ENCODE data around the gene OR52A5.
A peak's percentile ranks its signal among the peaks of the same experiment; 100 is the strongest.
"Not testable (repeated sequence)": the region's sequence is repeated elsewhere in the genome, so short reads cannot be mapped to it uniquely, and the experiment has no call there.

Gene OR52A5

DNA sequence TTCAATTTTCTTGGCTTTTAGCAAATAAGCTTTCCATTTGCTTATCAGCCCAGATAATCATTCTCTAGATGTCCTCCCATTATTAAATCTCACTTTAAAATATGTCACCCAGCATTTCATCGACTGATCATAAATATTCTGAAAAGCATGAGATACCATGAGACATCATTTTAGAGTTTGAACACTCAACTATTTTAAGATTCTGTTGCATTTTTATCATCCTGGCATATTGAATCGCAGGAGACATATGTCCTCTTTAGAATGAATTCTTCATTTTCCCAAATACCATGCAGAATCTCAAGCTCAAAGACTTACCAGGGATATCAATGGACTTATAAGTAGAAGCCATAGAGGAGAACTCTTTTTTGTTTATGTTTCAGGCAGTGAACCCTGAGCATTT is at the start of gene OR52A5:
TSS of gene OR52A5 (minus strand) at position 361 of the 400 bp plus-strand sequence. CDS start 5,714 bp downstream, outside the sequence.
- in situ Hi-C loops (cut with MboI; ENCODE audit: low pct_unique_long_range_greater_than_20kb, low sequenced_read_pairs): no loop called here
- DNase-seq: no peak

- no peak for DNase-seq
These were observed 40.1 kb upstream of the OR52A5 start for GRCh38 chr11:5178046-5178837.

DNA sequence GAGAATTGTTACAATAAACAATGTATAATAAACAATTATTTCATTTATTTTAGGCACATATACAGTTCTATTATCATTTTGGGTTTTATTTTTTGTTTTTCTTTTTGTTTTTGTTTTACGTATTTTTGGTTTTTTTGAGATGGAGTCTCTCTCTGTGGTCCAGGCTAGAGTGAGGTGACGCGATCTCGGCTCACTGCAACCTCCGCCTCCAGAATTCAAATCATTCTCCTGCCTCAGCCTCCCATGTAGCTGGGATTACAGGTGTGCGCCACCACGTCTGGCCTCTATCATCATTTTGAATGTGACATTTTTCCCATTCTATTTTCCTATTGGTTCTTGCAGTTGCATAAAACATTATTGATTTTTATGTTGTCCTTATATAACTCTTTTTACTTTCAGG is 36.8 kb upstream of the OR52A5 start:
- DNase-seq: no peak

More at GRCh38 chr11:5178046-5178837, 40.1 kb upstream of the OR52A5 start:
- in situ Hi-C loops (cut with MboI; ENCODE audit: low pct_unique_long_range_greater_than_20kb, low sequenced_read_pairs): no loop called here

GRCh38 chr11:5171856-5172255 is 33.7 kb upstream of the OR52A5 start:
- in situ Hi-C loops (cut with MboI; ENCODE audit: low pct_unique_long_range_greater_than_20kb, low sequenced_read_pairs): no loop called here
- no peak for DNase-seq

More for the DNA sequence above, 36.8 kb upstream of the OR52A5 start:
- in situ Hi-C loops (cut with MboI; ENCODE audit: low pct_unique_long_range_greater_than_20kb, low sequenced_read_pairs): no loop called here

- DNase-seq; in situ Hi-C loops (cut with MboI; ENCODE audit: low pct_unique_long_range_greater_than_20kb, low sequenced_read_pairs): not testable (repeated sequence)
These were observed 27.7 kb upstream of the OR52A5 start for GRCh38 chr11:5165898-5166297.

- DNase-seq; in situ Hi-C loops (cut with MboI; ENCODE audit: low pct_unique_long_range_greater_than_20kb, low sequenced_read_pairs): not testable (repeated sequence)
These were observed 26.7 kb upstream of the OR52A5 start for GRCh38 chr11:5164807-5165206.

GRCh38 chr11:5161045-5161444 is 22.9 kb upstream of the OR52A5 start:
- in situ Hi-C loops (cut with MboI; ENCODE audit: low pct_unique_long_range_greater_than_20kb, low sequenced_read_pairs); DNase-seq: not testable (repeated sequence)

- in situ Hi-C loops (cut with MboI; ENCODE audit: low pct_unique_long_range_greater_than_20kb, low sequenced_read_pairs); DNase-seq: not testable (repeated sequence)
These were observed 22.1 kb upstream of the OR52A5 start for GRCh38 chr11:5160217-5160616.

DNA sequence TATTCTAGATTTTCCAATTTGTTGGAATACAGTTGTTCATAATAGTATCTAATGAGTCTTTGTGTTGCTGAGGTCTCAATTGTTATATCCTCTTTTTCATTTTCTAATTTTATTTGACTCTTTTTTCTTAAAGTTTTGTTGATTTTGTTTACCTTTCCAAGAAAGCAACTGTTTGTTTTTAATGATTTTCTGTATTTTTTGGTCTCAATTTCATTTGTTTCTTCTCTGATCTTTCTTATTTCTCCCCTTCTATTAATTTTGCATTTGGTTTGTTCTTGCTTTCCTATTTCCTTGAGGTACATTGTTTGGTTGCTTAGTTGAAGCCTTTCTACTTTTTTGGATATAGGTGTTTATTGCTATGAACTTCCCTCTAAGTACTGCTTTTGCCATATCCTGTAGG is 21.6 kb upstream of the OR52A5 start:
- no peak for DNase-seq
- in situ Hi-C loops (cut with MboI; ENCODE audit: low pct_unique_long_range_greater_than_20kb, low sequenced_read_pairs): no loop called here

DNA sequence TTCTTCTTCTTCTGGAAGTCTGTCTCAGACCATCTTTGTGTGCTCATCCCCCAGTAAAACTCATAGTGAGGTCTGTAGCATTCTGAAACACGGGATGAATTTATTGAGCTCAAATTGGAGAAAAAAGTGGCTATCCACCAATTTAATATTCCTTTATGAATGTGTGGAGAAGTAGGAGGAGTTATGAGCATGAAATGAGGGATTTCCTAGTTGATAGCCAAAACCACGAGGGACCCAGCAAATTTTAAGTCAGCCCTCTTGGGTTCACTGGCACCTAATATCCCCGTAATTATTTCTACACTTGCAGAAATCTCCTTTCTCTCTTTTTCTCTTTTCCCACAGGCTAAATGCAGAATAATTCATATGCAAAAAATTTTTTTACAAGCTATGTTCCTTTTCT is 16.5 kb upstream of the OR52A5 start, which contains the start of gene OR52A1:
TSS of gene OR52A1 (minus strand) at position 101 of the 400 bp plus-strand sequence. CDS start 2,388 bp downstream, outside the sequence.
- in situ Hi-C loops (cut with MboI; ENCODE audit: low pct_unique_long_range_greater_than_20kb, low sequenced_read_pairs): no loop called here
- DNase-seq: no peak

- in situ Hi-C loops (cut with MboI; ENCODE audit: low pct_unique_long_range_greater_than_20kb, low sequenced_read_pairs): no loop called here
- peak; percentile 0 for DNase-seq
These were observed 15.6 kb upstream of the OR52A5 start for GRCh38 chr11:5153574-5154431.

DNA sequence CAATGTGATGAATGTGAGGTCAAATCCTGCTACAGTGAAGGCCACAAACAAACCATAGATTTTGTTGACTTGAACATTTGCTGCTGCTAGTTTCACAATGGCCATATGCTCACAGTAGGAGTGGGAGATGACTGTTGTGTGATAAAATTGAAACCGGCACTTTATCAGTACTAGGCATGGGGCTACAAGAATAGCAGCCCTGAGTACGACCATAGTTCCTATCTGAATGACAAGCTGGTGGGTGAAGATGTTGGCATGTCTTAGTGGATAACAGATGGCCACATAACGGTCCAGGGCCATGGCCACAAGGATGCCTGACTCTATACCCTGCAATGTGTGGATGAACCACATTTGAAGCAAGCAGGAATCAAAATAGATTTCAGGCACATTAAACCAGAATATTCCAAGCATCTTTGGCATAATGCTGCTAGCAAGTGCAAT is 13.6 kb upstream of the OR52A5 start:
- DNase-seq: no peak
- in situ Hi-C loops (cut with MboI; ENCODE audit: low pct_unique_long_range_greater_than_20kb, low sequenced_read_pairs): no loop called here

DNA sequence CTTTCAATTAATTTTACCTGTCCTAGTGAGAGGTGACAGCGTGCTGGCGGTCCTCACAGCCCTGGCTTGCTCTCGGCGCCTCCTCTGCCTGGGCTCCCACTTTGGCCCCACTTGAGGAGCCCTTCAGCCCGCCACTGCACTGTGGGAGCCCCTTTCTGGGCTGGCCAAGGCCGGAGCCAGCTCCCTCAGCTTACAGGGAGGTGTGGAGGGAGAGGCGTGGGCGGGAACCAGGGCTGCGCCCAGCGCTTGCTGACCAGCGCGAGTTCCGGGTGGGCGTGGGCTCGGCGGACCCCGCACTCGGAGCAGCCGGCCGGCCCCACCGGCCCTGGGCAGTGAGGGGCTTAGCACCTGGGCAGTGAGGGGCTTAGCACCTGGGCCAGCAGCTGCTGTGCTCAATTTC is 6.0 kb upstream of the OR52A5 start:
- DNase-seq; in situ Hi-C loops (cut with MboI; ENCODE audit: low pct_unique_long_range_greater_than_20kb, low sequenced_read_pairs): not testable (repeated sequence)

GRCh38 chr11:5137014-5137413 is 1.1 kb downstream of the OR52A5 start:
- DNase-seq: no peak

DNA sequence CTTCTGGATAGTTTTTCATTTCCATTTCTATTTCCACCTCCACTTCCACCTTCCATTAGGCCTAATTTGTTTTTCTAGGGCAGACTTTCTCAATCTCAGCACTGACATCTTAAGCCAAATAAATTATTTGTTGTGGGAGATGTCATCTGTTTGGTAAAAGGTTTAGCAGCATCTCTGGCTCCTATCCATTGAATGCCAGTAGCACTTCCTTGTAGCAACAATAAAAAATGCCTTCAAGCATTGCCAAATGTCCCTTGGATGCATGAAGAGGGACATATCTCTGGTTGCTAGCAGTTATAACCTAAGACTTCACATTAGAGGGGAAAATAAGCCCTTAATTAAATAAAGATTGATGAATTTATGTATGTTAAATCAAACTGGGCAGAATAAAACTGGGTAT is 1.9 kb downstream of the OR52A5 start:
- DNase-seq: no peak
- in situ Hi-C loops (cut with MboI; ENCODE audit: low pct_unique_long_range_greater_than_20kb, low sequenced_read_pairs): no loop called here

More at GRCh38 chr11:5137014-5137413, 1.1 kb downstream of the OR52A5 start:
- in situ Hi-C loops (cut with MboI; ENCODE audit: low pct_unique_long_range_greater_than_20kb, low sequenced_read_pairs): no loop called here

GRCh38 chr11:5131584-5132335 is 6.4 kb downstream of the OR52A5 start:
- DNase-seq: no peak
- in situ Hi-C loops (cut with MboI; ENCODE audit: low pct_unique_long_range_greater_than_20kb, low sequenced_read_pairs): no loop called here

DNA sequence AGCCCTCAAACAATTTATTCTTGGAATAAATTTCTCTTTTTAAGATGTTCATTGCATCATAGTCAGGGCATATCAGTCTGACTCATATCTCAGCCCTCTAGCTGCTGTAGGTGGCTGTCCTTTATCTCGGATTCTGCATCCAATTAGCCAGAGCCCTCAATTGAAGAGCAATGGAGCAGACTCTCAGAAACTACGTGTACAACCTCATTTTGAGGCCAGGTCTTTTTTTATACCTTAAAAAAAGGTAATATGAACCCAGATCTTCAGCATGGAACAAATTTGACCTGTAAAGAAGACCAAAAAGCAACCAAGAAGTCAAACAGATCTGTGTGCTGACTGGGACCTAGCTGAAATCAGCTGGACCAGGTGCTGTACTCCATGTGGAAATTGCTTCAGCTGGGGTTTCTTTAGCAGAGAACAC is 8.7 kb downstream of the OR52A5 start:
- in situ Hi-C loops (cut with MboI; ENCODE audit: low pct_unique_long_range_greater_than_20kb, low sequenced_read_pairs): no loop called here
- no peak for DNase-seq

GRCh38 chr11:5124891-5125620 is 13.1 kb downstream of the OR52A5 start:
- no peak for DNase-seq
- in situ Hi-C loops (cut with MboI; ENCODE audit: low pct_unique_long_range_greater_than_20kb, low sequenced_read_pairs): no loop called here

Data from KBM-7 (cell line).